Psoas muscle (tissue), 8 donors: Measurements from ENCODE around the gene WDR73. TPM values are rescaled to one million over a fixed set of nuclear protein-coding genes. Genes with fewer than 3 reads are reported as not detected.

Experiments
- ATAC-seq, 4 donors: fragments of 200-7000 bp; cut with Tn5 transposase; one replicate each; pipeline ENCODE4 v1.9.1; 2020; ENCODE audit warnings: moderate library complexity in 3 of 4, mild to moderate bottlenecking in 2 of 4
- DNase-seq, 2 donors: peaks; one replicate each; pipeline ENCODE4 v3.0.0-alpha.2; 2020
- H3K27ac ChIP-seq: fragments of 200-600 bp; one replicate; pipeline ENCODE4 v1.8.0; 2022
- H3K27me3 ChIP-seq, 3 donors: fragments of 200-600 bp in 1 of 3; one replicate each; pipeline versions ENCODE4 v1.6.1 to v1.8.0; 2013 to 2022; ENCODE audit warnings: low read length in 2 of 3, mild to moderate bottlenecking in 2 of 3, moderate library complexity in 1 of 3; ENCODE audit not compliant: insufficient read depth in 3 of 3
- H3K36me3 ChIP-seq, 2 donors: fragments of 200-600 bp in 1 of 2; one replicate each; pipeline versions ENCODE4 v1.6.1 to v1.8.0; 2013 to 2022; ENCODE audit warnings: low read depth in 1 of 2, mild to moderate bottlenecking in 1 of 2, moderate library complexity in 1 of 2; ENCODE audit not compliant: insufficient read depth in 1 of 2
- H3K4me1 ChIP-seq: fragments of 200-600 bp; one replicate; pipeline ENCODE4 v1.8.0; 2022
- H3K4me3 ChIP-seq: fragments of 200-600 bp; one replicate; pipeline ENCODE4 v1.8.0; 2022; ENCODE audit warnings: mild to moderate bottlenecking
- H3K9me3 ChIP-seq: fragments of 200-600 bp; one replicate; pipeline ENCODE4 v1.8.0; 2022
- CTCF ChIP-seq: fragments of 200-600 bp; IDR thresholded peaks from one replicate; pipeline ENCODE4 v1.8.0; 2022; ENCODE audit warnings: antibody characterized with exemption
- WGBS, 3 donors: extraction: QIAGEN DNeasy Blood & Tissue Kit; methylation state at CpG; one replicate each; pipeline versions ENCODE4 v1.1.6 to v1.1.7; 2013; 5-methylcytosine and 5-hydroxymethylcytosine counted together
- intact Hi-C, 2 donors: fragments of 100-400 bp; cut with DNase I; formaldehyde crosslinking; loops; one replicate each; pipeline versions ENCODE4 v1.11.0 to v1.14.2; 2022
- polyA plus RNA-seq, 3 donors: library from polyadenylated mRNA; stranded (reverse); fragments of 200-250 nt; gene quantifications; one replicate each; pipeline ENCODE4 v1.2.3, GENCODE V29; 2013
- total RNA-seq, 4 donors: library from RNA; stranded (reverse); fragmentation: NEBNext Ultra II Directional in 2 of 4; extraction: Animal tissue kit (Norgen Biotek cat#: 25700) in 2 of 4; gene quantifications; one replicate each; pipeline versions ENCODE4 v1.2.1 to v1.2.4, GENCODE V29; 2021 to 2023
- donor health status: healthy with polysubstance abuse.
- donor health status: DM: no; HTN: no; CAD: no; lungs with moderate emphysema.
- donor health status: Bipolar disorder and iron deficiency.
- donor health status: healthy.
- donor health status: DM: yes; HTN: yes; CAD: no.
- donor health status: DM: no; HTN: no; CAD: no.
- donor health status: DM: no; HTN: no; CAD: no.
- donor health status: DM: yes; HTN: yes; CAD: no.

WDR73 gene
- total and polyA plus RNA-seq, 7 donors: 8.9 to 22.0 (median 13.6) TPM

- TF ChIP-seq CTCF: no peak
- H3K36me3 ChIP-seq: peaks cover 0 to 31% of the 10 kb centered on the region in 2 donors
- intact Hi-C loops: loop anchor here in 1 of 2 donors (10.0 kb wide), 1 partner anchor 108 kb away; the partner anchor contains the start of gene SEC11A
Observed at GRCh38 chr15:84606653-84607120, 47.4 kb downstream of the WDR73 start.

GRCh38 chr15:84605554-84605882, 48.6 kb downstream of the WDR73 start:
- no peak for DNase-seq
- Histone ChIP-seq H3K4me1 (peaks cover 8% of the 10 kb centered on the region), H3K27me3 (no peaks in the 10 kb centered on the region), H3K36me3 (peaks cover 0 to 31% of the 10 kb centered on the region in 2 donors), H3K27ac (no peak overlapping the region), H3K4me3 (no peak overlapping the region), H3K9me3 (no peaks in the 10 kb centered on the region)
- ATAC-seq: no peak
- intact Hi-C loops: loop anchor here in 1 of 2 donors (10.0 kb wide), 1 partner anchor 109 kb away; the partner anchor contains the start of gene SEC11A
- WGBS, 3 donors: 39 to 66% (median 62%) methylated on average over 2 of the region's 2 CpGs
- TF ChIP-seq CTCF: no peak

More at GRCh38 chr15:84606653-84607120, 47.4 kb downstream of the WDR73 start:
- Histone ChIP-seq H3K4me1 (peaks cover 8% of the 10 kb centered on the region), H3K27ac (no peak overlapping the region), H3K4me3 (no peak overlapping the region), H3K9me3 (no peaks in the 10 kb centered on the region), H3K27me3 (no peaks in the 10 kb centered on the region)
- DNase-seq (no peak), ATAC-seq (no peak)
- 86 to 90% (median 89%) methylated on average over 8 of the region's 8 CpGs for WGBS, 3 donors

- Histone ChIP-seq H3K4me1 (peaks cover 6% of the 10 kb centered on the region), H3K36me3 (peaks cover 0 to 31% of the 10 kb centered on the region in 2 donors), H3K9me3 (no peaks in the 10 kb centered on the region), H3K27ac (no peak overlapping the region), H3K4me3 (no peak overlapping the region), H3K27me3 (no peaks in the 10 kb centered on the region)
- intact Hi-C loops: loop anchor here (5.0 to 10.0 kb wide), 2 partner anchors 47 to 110 kb away; partner anchors contain the start of genes SEC11A (in 1 of the 2) and WDR73 (in 1 of the 2)
- 82 to 84% (median 84%) methylated on average over 19 of the region's 19 CpGs for WGBS, 3 donors
- DNase-seq (no peak), ATAC-seq (no peak)
- no peak for TF ChIP-seq CTCF
Observed at GRCh38 chr15:84604826-84605553, 49.1 kb downstream of the WDR73 start.

- no peaks in the 10 kb centered on the region for H3K9me3 ChIP-seq
- intact Hi-C loops: loop anchor here (5.0 to 10.0 kb wide), 2 partner anchors 48 to 111 kb away; partner anchors contain the start of genes SEC11A (in 1 of the 2) and WDR73 (in 1 of the 2)
- peaks cover 0 to 29% of the 10 kb centered on the region in 2 donors for H3K36me3 ChIP-seq
- H3K27ac ChIP-seq: no peak overlapping the region
- 87 to 93% (median 88%) methylated on average over 14 of the region's 14 CpGs for WGBS, 3 donors
- no peaks in the 10 kb centered on the region for H3K27me3 ChIP-seq
- no peak overlapping the region for H3K4me3 ChIP-seq
- DNase-seq: no peak
- H3K4me1 ChIP-seq: no peaks in the 10 kb centered on the region
- ATAC-seq: no peak
- TF ChIP-seq CTCF: no peak
Observed at GRCh38 chr15:84603630-84604379, 50.3 kb downstream of the WDR73 start.
